ENCODE measurements around the gene RNASET2. TPM values are rescaled to one million over a fixed set of nuclear protein-coding genes. Genes with fewer than 3 reads are reported as not detected.
A peak's percentile ranks its signal among the peaks of the same experiment; 100 is the strongest.
"Not testable (repeated sequence)": the region's sequence is repeated elsewhere in the genome, so short reads cannot be mapped to it uniquely, and the experiment has no call there.

Gene RNASET2
- total RNA-seq, 1 donor from 2014 or later = 13.9 TPM

GRCh38 chr6:166904101-166904746, 52.1 kb downstream of the RNASET2 start:
- DNase-seq (ENCODE audit: low read depth) = peak; percentile 33

GRCh38 chr6:166903500-166903899, 52.9 kb downstream of the RNASET2 start:
- no peak for DNase-seq (ENCODE audit: low read depth)

- DNase-seq (ENCODE audit: low read depth) = no peak
Observed at GRCh38 chr6:166903027-166903426, 53.3 kb downstream of the RNASET2 start.

- DNase-seq (ENCODE audit: low read depth) = no peak
Observed at GRCh38 chr6:166902211-166902755, 54.1 kb downstream of the RNASET2 start.

- DNase-seq (ENCODE audit: low read depth) = no peak
Observed at GRCh38 chr6:166901626-166902025, 54.7 kb downstream of the RNASET2 start.

- no peak for DNase-seq (ENCODE audit: low read depth)
Observed at GRCh38 chr6:166900956-166901607, 55.3 kb downstream of the RNASET2 start.

- no peak for DNase-seq (ENCODE audit: low read depth)
Observed at GRCh38 chr6:166900130-166900708, 56.1 kb downstream of the RNASET2 start.

GRCh38 chr6:166898910-166899309, 57.4 kb downstream of the RNASET2 start:
- DNase-seq (ENCODE audit: low read depth) = no peak

- not testable (repeated sequence) for DNase-seq (ENCODE audit: low read depth)
Observed at GRCh38 chr6:166894614-166895013, 61.7 kb downstream of the RNASET2 start.

GRCh38 chr6:166892472-166892871, 63.9 kb downstream of the RNASET2 start:
- not testable (repeated sequence) for DNase-seq (ENCODE audit: low read depth)

GRCh38 chr6:166886773-166887172, 69.6 kb downstream of the RNASET2 start:
- not testable (repeated sequence) for DNase-seq (ENCODE audit: low read depth)

- not testable (repeated sequence) for DNase-seq (ENCODE audit: low read depth)
Observed at GRCh38 chr6:166884958-166885357, 71.4 kb downstream of the RNASET2 start.

- no peak for DNase-seq (ENCODE audit: low read depth)
Observed at GRCh38 chr6:166879594-166879993, 76.8 kb downstream of the RNASET2 start.

Small RNA genes within 50 kb of the gene (microRNA-seq; reads per million reads assigned to microRNA genes)
- 0.48 reads per million for gene MIR3939

Other genes with a start within 250 kb of the RNASET2 start
- 16.3 and 17.5 TPM in 2 replicates for gene CEP43, start 42.8 kb upstream of the RNASET2 start, total RNA-seq
- gene CCR6, start 166.5 kb upstream of the RNASET2 start, total RNA-seq = not detected in 2 replicates
- gene GPR31, start 201.4 kb upstream of the RNASET2 start, total RNA-seq = not detected in 2 replicates

Data from myocyte (in vitro differentiated cells).